ENCODE data around the gene ARSK.

DNA sequence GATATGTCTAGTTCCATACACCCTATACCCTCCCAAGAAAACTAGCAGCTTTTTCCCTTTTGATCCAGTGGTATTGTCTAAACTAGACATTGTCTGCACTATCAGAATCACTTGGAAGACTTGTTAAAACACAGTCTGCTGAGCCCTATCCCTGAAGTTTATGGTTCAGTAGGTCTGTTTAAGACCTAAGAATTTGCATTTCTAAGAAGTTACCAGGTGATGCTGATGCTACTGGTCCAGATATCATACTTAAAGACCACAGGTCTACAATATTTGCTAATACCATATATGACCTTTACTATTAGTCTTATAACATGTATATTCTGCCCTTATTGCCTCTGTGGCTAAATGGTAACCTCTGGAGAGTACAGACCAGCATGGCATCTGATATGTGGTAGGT is 23.4 kb upstream of the ARSK start:
- TF ChIP-seq, protein P1, sequence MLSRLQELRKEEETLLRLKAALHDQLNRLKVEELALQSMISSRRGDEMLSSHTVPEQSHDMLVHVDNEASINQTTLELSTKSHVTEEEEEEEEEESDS (CRISPR knock-in tag; IDR thresholded peaks at IDR 0.05; ENCODE audit: borderline replicate concordance) = no peak
- no peak for TF ChIP-seq ZNF589 (CRISPR knock-in tag; conservative IDR thresholded peaks at IDR 0.05)
- TF ChIP-seq, protein P2, sequence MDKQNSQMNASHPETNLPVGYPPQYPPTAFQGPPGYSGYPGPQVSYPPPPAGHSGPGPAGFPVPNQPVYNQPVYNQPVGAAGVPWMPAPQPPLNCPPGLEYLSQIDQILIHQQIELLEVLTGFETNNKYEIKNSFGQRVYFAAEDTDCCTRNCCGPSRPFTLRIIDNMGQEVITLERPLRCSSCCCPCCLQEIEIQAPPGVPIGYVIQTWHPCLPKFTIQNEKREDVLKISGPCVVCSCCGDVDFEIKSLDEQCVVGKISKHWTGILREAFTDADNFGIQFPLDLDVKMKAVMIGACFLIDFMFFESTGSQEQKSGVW (CRISPR knock-in tag; IDR thresholded peaks at IDR 0.05; ENCODE audit: borderline replicate concordance) = no peak
- TF ChIP-seq, protein P3, sequence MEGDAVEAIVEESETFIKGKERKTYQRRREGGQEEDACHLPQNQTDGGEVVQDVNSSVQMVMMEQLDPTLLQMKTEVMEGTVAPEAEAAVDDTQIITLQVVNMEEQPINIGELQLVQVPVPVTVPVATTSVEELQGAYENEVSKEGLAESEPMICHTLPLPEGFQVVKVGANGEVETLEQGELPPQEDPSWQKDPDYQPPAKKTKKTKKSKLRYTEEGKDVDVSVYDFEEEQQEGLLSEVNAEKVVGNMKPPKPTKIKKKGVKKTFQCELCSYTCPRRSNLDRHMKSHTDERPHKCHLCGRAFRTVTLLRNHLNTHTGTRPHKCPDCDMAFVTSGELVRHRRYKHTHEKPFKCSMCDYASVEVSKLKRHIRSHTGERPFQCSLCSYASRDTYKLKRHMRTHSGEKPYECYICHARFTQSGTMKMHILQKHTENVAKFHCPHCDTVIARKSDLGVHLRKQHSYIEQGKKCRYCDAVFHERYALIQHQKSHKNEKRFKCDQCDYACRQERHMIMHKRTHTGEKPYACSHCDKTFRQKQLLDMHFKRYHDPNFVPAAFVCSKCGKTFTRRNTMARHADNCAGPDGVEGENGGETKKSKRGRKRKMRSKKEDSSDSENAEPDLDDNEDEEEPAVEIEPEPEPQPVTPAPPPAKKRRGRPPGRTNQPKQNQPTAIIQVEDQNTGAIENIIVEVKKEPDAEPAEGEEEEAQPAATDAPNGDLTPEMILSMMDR (CRISPR knock-in tag; IDR thresholded peaks at IDR 0.05) = no peak
- TF ChIP-seq NKX3-1 (CRISPR knock-in tag; IDR thresholded peaks at IDR 0.05) = no peak

Data from HepG2 (cell line).